GM19035 (cell line): ENCODE results near the gene HPS5.

Experiments
- ATAC-seq: cut with Tn5 transposase; IDR thresholded peaks from one replicate; pipeline ENCODE4 v1.9.1; 2021; ENCODE audit not compliant: unreplicated experiment

The HPS5 gene

GRCh38 chr11:18236664-18237356, 85.1 kb downstream of the HPS5 start, which contains the start of gene SAA4:
SAA4 (minus strand) TSS chr11:18236802; CDS start chr11:18235926, 876 bp downstream.
- ATAC-seq, result no peak

DNA sequence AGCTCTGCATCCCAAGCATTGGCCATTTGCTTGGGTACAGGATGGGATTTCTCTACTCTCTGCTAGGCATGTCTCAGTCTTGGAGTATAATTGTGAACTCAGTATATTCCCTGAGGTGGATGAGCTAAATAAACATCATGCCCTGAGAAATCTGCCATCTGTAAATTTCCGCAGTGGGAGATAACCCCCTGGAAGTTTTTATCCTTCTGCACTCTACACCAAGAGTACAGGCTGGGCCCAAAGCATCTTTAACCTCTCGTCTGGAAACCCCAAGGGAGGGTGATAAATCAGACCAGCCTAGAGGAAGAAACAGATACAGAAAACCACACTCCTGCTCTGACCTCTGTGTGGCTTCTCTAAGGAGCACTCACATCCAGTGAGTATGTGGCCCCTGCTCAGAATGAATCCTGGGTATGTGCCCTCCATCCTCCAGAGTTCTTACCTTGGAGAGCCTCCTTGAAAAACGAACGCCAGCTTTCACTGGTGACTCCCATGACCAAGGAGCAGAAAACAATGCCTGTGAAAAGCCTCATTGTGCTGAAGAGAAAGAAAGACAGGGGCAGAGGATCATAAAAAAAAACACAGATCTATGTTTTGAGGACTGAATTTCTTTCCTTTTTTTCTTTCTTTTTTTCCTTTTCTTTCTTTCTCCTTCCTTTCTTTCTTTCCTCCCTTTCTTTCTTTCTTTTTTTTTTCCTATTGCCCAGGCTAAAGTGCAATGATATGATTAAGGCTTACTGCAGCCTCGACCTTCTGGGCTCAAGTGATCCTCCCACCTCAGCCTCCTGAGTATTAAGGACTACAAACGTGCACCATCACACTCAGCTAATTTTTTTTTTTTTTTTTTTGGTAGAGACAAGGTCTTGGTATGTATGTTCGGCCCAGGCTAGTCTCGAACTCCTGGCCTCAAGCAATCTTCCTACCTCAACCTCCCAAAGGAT, 86.3 kb downstream of the HPS5 start:
- ATAC-seq, result no peak

DNA sequence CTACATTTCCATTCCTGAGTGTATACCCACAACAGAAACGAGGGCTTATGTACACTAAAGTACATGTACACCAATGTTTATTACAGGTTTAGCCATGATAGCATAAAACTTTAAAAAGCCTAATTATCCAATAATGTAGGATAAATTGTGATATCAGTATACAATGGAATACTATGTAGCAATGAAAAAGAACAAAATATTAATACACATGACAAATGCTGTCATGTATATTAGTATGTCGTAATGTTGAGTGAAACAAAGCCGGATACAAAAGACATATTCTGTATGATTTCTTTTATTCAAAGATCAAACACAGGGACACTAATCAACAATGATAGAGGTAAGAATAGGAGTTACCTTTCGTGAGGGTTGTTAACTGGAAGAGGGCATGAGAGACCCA, 88.0 kb downstream of the HPS5 start:
- ATAC-seq, result no peak

DNA sequence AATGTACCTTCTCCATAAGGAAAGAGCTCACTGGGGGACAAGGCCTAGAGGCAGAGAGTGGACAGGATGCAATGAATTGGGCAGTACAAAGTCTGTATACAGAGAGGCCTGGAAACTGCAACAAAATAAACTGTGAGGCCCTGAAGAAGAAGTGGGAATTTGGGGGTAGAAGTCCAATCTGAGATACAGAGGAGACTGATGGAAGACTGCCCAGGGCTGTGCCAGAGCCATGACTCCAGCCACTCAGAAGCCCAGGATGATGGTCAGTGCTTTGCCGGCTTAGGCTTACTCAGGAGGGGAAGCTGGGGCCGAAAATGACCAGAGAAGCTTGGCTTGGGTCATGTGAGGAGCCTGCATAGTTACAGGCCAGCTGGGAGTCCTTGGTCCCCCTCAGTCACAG, 91.1 kb downstream of the HPS5 start:
- ATAC-seq, result no peak

DNA sequence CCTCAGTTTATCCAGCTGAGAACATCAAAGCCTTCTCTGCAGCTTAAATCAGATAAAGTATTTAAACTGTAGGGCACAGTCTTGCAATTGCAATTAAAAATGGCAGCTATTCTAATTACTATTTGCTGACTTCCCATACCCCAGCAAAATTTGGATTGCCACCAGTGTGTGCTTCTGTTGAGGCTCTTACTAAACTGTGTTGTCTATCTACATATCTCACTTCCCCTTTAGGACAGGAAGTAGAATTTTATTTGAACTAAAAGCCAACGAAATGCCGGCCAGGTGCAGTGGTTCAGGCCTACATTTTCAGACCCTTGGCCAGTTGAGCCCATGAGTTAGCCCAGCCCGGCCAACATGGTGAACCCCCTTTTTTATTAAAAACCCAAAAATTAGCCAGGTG, 92.4 kb downstream of the HPS5 start:
- peak; percentile 97 for ATAC-seq
